Neutrophil (primary cell): ENCODE data around the gene TBX4.
"Not testable (repeated sequence)": the region's sequence is repeated elsewhere in the genome, so short reads cannot be mapped to it uniquely, and the experiment has no call there.

ENCODE experiments used
- H3K27ac ChIP-seq: fragments of 200-600 bp; sonication (generic); 2 replicates; pipeline ENCODE4 v1.5.1; 2016; ENCODE audit warnings: mild to moderate bottlenecking, moderate library complexity
- H3K27me3 ChIP-seq: fragments of 200-600 bp; sonication (generic); 2 replicates; pipeline ENCODE4 v1.6.0; 2016; ENCODE audit warnings: mild to moderate bottlenecking
- H3K36me3 ChIP-seq: fragments of 200-600 bp; sonication (generic); 2 replicates; pipeline ENCODE4 v1.5.1; 2017
- H3K4me1 ChIP-seq, 2 experiments: fragments of 200-600 bp in 1 of 2; sonication (generic) in 1 of 2; 1 replicate in 1 of 2; 2 replicates in 1 of 2; pipeline versions ENCODE4 v1.5.1 to v1.6.1; 2013 to 2016; ENCODE audit warnings: low read depth in 1 of 2, low read length in 1 of 2, mild to moderate bottlenecking in 1 of 2, moderate library complexity in 1 of 2; ENCODE audit not compliant: control insufficient read depth in 1 of 2, insufficient read depth in 1 of 2
- H3K4me3 ChIP-seq, 2 experiments: fragments of 200-600 bp in 1 of 2; sonication (generic) in 1 of 2; 1 replicate in 1 of 2; 2 replicates in 1 of 2; pipeline ENCODE4 v1.5.1; 2013 to 2016; ENCODE audit warnings: low read depth in 1 of 2, low read length in 1 of 2, mild to moderate bottlenecking in 1 of 2, moderate library complexity in 1 of 2
- H3K9me3 ChIP-seq: fragments of 200-600 bp; sonication (generic); 2 replicates; pipeline ENCODE4 v1.5.1; 2016
- TF ChIP-seq, protein P1 (sequence below): fragments of 200-600 bp; sonication (generic); IDR thresholded peaks from 2 replicates; pipeline ENCODE4 v1.5.1; 2016; ENCODE audit warnings: antibody characterized with exemption

Gene TBX4

DNA sequence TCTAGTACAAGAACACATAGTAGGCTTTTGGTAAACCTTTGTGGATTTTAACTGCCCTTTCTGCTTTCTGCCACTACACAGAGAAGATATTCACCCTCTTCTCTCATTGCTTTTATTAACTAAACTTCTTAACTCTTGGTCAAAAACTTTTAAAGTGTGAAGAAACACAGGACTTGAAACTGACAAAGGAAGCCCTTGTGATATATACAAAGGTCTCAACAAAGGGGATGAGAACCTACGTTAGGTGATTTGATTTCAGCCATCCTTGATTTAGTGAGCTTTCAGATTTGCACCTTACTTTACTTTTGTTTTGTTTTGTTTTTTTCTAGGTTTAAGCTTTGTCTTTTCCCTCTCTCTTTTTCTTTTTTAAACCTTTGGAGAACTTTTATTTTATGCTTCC lies 66.9 kb downstream of the TBX4 start:
- Histone ChIP-seq H3K36me3 (no peaks in the 10 kb centered on the region), H3K4me1 (no peaks in the 10 kb centered on the region), H3K9me3 (no peaks in the 10 kb centered on the region), H3K27me3 (peaks cover 56% of the 10 kb centered on the region), H3K4me3 (no peak overlapping the region), H3K27ac (no peak overlapping the region)
- TF ChIP-seq, protein P1, sequence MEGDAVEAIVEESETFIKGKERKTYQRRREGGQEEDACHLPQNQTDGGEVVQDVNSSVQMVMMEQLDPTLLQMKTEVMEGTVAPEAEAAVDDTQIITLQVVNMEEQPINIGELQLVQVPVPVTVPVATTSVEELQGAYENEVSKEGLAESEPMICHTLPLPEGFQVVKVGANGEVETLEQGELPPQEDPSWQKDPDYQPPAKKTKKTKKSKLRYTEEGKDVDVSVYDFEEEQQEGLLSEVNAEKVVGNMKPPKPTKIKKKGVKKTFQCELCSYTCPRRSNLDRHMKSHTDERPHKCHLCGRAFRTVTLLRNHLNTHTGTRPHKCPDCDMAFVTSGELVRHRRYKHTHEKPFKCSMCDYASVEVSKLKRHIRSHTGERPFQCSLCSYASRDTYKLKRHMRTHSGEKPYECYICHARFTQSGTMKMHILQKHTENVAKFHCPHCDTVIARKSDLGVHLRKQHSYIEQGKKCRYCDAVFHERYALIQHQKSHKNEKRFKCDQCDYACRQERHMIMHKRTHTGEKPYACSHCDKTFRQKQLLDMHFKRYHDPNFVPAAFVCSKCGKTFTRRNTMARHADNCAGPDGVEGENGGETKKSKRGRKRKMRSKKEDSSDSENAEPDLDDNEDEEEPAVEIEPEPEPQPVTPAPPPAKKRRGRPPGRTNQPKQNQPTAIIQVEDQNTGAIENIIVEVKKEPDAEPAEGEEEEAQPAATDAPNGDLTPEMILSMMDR: no peak

DNA sequence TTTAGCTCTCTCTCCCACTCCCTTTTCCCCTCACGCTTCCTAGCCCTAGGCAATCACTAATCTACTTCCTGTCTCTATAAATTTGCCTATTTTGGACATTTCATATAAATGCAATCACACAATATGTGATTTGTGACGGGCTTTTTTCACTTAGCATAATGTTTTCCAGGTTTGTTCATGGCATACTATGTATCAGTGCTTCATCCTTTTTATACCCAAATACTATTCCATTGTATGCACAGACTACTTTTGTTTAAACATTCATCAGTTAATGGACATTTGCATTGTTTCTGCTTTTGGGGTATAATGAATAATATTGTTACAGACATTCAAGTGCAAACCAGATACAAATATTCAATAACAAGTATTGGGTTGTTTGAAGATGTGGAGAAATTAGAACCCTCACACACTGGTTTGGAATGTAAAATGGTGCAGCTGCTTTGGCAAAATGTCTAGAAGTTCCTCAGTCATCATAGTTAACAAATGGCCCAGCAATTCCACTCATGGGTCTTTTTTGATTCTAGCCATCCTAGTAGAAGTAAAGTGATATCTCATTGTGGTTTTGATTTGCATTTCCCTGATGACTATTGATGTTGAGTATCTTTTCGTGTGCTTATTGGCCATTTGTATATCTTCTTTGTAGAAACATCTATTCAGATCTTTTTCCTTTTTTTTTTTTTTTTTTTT lies 67.7 kb downstream of the TBX4 start:
- no peak overlapping the region for H3K27ac ChIP-seq
- H3K36me3 ChIP-seq: no peaks in the 10 kb centered on the region
- no peak overlapping the region for H3K4me3 ChIP-seq
- H3K4me1 ChIP-seq: no peaks in the 10 kb centered on the region
- H3K27me3 ChIP-seq: peaks cover 63% of the 10 kb centered on the region
- no peaks in the 10 kb centered on the region for H3K9me3 ChIP-seq
- TF ChIP-seq, protein P1: no peak

DNA sequence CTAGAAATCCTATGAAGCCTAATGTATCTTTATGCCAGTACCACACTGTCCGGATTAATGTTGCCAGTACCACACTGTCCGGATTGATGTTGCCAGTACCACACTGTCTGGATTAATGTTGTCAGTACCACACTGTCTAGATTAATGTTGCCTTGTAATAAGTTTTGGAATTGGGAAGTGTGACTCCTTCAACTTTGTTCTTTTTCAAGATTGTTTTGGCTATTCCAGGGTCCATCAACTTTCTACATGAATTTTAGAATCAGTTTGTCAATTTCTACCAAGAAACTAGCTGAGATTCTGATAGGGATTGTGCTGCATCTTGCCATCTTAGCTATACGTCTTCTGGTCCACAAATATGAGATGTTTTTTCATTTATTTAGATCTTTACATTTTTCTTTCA lies 68.7 kb downstream of the TBX4 start:
- TF ChIP-seq, protein P1: no peak
- Histone ChIP-seq H3K4me1 (no peaks in the 10 kb centered on the region), H3K27me3 (peaks cover 73% of the 10 kb centered on the region)

DNA sequence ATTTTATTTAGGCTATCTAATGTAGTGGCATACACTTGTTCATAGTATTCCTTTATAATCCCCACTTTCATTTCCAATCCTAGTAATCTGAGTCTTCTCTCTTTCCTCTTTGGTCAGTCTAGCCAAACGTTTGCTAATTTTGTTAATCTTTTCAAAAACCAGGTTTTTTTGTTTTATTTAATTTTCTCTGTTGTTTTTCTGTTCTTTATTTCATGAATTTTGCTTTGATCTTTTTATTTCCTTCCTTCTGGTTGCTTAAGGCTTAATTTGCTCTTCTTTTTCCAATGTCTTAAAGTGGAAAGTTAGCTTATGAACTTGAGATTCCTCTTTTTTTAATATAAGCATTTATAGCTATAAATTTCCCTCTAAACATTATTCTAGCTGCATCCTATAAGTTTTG lies 69.9 kb downstream of the TBX4 start:
- Histone ChIP-seq H3K4me1 (no peaks in the 10 kb centered on the region), H3K36me3 (no peaks in the 10 kb centered on the region), H3K27ac (no peak overlapping the region), H3K27me3 (peaks cover 83% of the 10 kb centered on the region), H3K9me3 (no peaks in the 10 kb centered on the region), H3K4me3 (no peak overlapping the region)
- TF ChIP-seq, protein P1: no peak

More for the DNA sequence above, 68.7 kb downstream of the TBX4 start:
- Histone ChIP-seq H3K27ac (no peak overlapping the region), H3K9me3 (no peaks in the 10 kb centered on the region), H3K4me3 (no peak overlapping the region), H3K36me3 (no peaks in the 10 kb centered on the region)

DNA sequence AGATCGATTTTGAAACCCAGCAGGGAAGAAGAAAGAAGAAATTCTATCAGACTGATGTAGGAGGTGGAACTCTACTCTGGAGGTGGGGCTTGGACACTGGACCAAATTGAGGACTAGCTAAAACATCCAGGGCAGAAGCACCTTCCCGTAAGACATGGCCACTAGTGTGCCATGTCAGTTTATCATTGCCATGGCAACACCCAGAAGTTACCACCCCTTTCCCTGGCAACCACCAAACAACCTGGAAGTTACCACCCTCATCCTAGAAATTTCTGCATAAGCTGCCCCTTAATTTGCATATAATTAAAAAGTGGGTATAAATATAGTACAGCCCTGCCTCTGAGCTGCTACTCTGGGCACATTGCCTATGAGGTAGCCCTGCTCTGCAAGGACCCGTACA lies 72.1 kb downstream of the TBX4 start:
- H3K27ac ChIP-seq: no peak overlapping the region
- TF ChIP-seq, protein P1: no peak
- no peaks in the 10 kb centered on the region for H3K36me3 ChIP-seq
- H3K27me3 ChIP-seq: peaks cover 76% of the 10 kb centered on the region
- no peaks in the 10 kb centered on the region for H3K9me3 ChIP-seq
- no peak overlapping the region for H3K4me3 ChIP-seq
- H3K4me1 ChIP-seq: no peaks in the 10 kb centered on the region

DNA sequence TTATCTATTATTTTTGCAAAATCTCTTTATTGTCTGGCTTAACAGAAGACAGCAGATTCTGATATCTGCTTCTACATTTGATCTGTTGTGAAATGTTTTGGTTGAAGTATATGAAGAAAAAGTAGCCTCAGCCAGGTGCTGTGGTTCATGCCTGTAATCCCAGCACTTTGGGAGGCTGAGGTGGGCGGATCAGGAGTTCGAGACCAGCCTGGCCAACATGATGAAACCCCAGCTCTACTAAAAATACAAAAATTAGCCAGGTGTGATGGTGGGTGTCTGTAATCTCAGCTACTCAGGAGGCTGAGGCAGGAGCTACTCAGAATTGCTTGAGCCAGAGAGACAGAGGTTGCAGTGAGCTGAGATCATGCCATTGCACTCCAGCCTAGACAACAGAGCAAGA lies 75.2 kb downstream of the TBX4 start:
- not testable (repeated sequence) for H3K27ac ChIP-seq, H3K4me3 ChIP-seq, H3K9me3 ChIP-seq, H3K4me1 ChIP-seq, H3K36me3 ChIP-seq
- peaks cover 57% of the 10 kb centered on the region for H3K27me3 ChIP-seq
